Parathyroid adenoma (tissue), 2 donors: ENCODE data around the gene ZNF212.

Experiments used
- H2AFZ ChIP-seq: fragments of 300-600 bp; sonication (generic); one replicate; pipeline ENCODE4 v1.7.0; 2017; ENCODE audit warnings: antibody characterized with exemption, mild to moderate bottlenecking
- H3K27ac ChIP-seq: fragments of 300-600 bp; sonication (generic); one replicate; pipeline ENCODE4 v1.7.0; 2017
- H3K27me3 ChIP-seq: fragments of 300-600 bp; sonication (generic); one replicate; pipeline ENCODE4 v1.7.0; 2017; ENCODE audit warnings: low read length; ENCODE audit not compliant: control insufficient read depth, insufficient read depth
- H3K36me3 ChIP-seq: fragments of 300-600 bp; sonication (generic); one replicate; pipeline ENCODE4 v1.7.0; 2017; ENCODE audit warnings: low read length; ENCODE audit not compliant: control insufficient read depth, insufficient read depth
- H3K4me1 ChIP-seq: fragments of 300-600 bp; sonication (generic); one replicate; pipeline ENCODE4 v1.7.0; 2017; ENCODE audit warnings: control low read depth
- H3K4me2 ChIP-seq: fragments of 300-600 bp; sonication (generic); one replicate; pipeline ENCODE4 v1.7.0; 2017; ENCODE audit warnings: low read length
- H3K4me3 ChIP-seq: fragments of 300-600 bp; sonication (generic); one replicate; pipeline ENCODE4 v1.7.0; 2017; ENCODE audit warnings: low read depth, low read length
- H3K79me2 ChIP-seq: fragments of 300-600 bp; sonication (generic); one replicate; pipeline ENCODE4 v1.7.0; 2017; ENCODE audit warnings: control low read depth
- H3K9ac ChIP-seq: fragments of 300-600 bp; sonication (generic); one replicate; pipeline ENCODE4 v1.7.0; 2017; ENCODE audit warnings: mild to moderate bottlenecking
- H3K9me3 ChIP-seq: fragments of 300-600 bp; sonication (generic); one replicate; pipeline ENCODE4 v1.7.0; 2017; ENCODE audit warnings: low read length; ENCODE audit not compliant: control insufficient read depth
- CTCF ChIP-seq: fragments of 300-600 bp; sonication (generic); IDR thresholded peaks from one replicate; pipeline ENCODE4 v1.7.0; 2017; ENCODE audit warnings: antibody characterized with exemption, mild to moderate bottlenecking
- donor health status: primary hyperparathyroidism.

The ZNF212 gene

GRCh38 chr7:149209518-149210269 is 29.8 kb upstream of the ZNF212 start:
- Histone ChIP-seq H3K27me3 (no peaks in the 10 kb centered on the region), H3K36me3 (no peaks in the 10 kb centered on the region), H3K27ac (no peak overlapping the region), H3K79me2 (peaks cover 7% of the 10 kb centered on the region), H3K9ac (no peak overlapping the region), H3K9me3 (no peaks in the 10 kb centered on the region), H3K4me2 (no peak overlapping the region), H3K4me1 (no peaks in the 10 kb centered on the region), H3K4me3 (no peak overlapping the region), H2AFZ (no peak overlapping the region)
- peak; percentile 20 for TF ChIP-seq CTCF

GRCh38 chr7:149210551-149210950 is 28.9 kb upstream of the ZNF212 start:
- Histone ChIP-seq H3K27ac (no peak overlapping the region), H3K79me2 (peaks cover 7% of the 10 kb centered on the region), H2AFZ (no peak overlapping the region), H3K4me1 (no peaks in the 10 kb centered on the region), H3K9ac (no peak overlapping the region), H3K4me2 (no peak overlapping the region), H3K9me3 (no peaks in the 10 kb centered on the region), H3K36me3 (no peaks in the 10 kb centered on the region), H3K27me3 (no peaks in the 10 kb centered on the region), H3K4me3 (no peak overlapping the region)
- TF ChIP-seq CTCF = no peak

- H3K4me3 ChIP-seq = no peak overlapping the region
- no peaks in the 10 kb centered on the region for H3K9me3 ChIP-seq
- H3K27ac ChIP-seq = no peak overlapping the region
- no peak overlapping the region for H3K4me2 ChIP-seq
- H3K4me1 ChIP-seq = no peaks in the 10 kb centered on the region
- H3K79me2 ChIP-seq = peaks cover 4% of the 10 kb centered on the region
- H2AFZ ChIP-seq = no peak overlapping the region
- no peaks in the 10 kb centered on the region for H3K36me3 ChIP-seq
- H3K27me3 ChIP-seq = no peaks in the 10 kb centered on the region
- no peak overlapping the region for H3K9ac ChIP-seq
- no peak for TF ChIP-seq CTCF
Measured at GRCh38 chr7:149214020-149214720, 25.3 kb upstream of the ZNF212 start.

GRCh38 chr7:149216402-149216801 is 23.0 kb upstream of the ZNF212 start:
- Histone ChIP-seq H3K9ac (no peak overlapping the region), H2AFZ (no peak overlapping the region), H3K36me3 (no peaks in the 10 kb centered on the region), H3K27ac (no peak overlapping the region), H3K4me2 (no peak overlapping the region), H3K4me3 (no peak overlapping the region), H3K27me3 (no peaks in the 10 kb centered on the region), H3K9me3 (no peaks in the 10 kb centered on the region), H3K79me2 (peaks cover 4% of the 10 kb centered on the region), H3K4me1 (no peaks in the 10 kb centered on the region)
- TF ChIP-seq CTCF = no peak
